ENCODE results near the gene CREM.

GRCh38 chr10:35124540-35124939 is 2.1 kb upstream of the CREM start:
- no peak for TF ChIP-seq YY1 (IDR thresholded peaks at IDR 0.05; ENCODE audit: insufficient read depth, insufficient read length)
- TF ChIP-seq SUZ12 (IDR thresholded peaks at IDR 0.05; ENCODE audit: extremely low read depth, insufficient read depth, insufficient read length): no peak
- no peak for TF ChIP-seq ZNF274 (IDR thresholded peaks at IDR 0.05; ENCODE audit: low read depth, low read length)

All from NT2/D1 (cell line).